Measurements from ENCODE around the gene FAM151A. TPM values are rescaled to one million over a fixed set of nuclear protein-coding genes. Genes with fewer than 3 reads are reported as not detected.

FAM151A gene
- total and polyA plus RNA-seq, 2 experiments from 2014 or later: 0.10 TPM; not detected in 1

GRCh38 chr1:54604572-54605370 is 18.6 kb downstream of the FAM151A start:
- no peak overlapping the region for H3K4me2 ChIP-seq
- Mint-ChIP-seq H3K27ac (no peak overlapping the region; the same call in 1 of the 2 replicates), H3K4me3 (no peak overlapping the region), H3K4me1 (peaks cover 13% of the 10 kb centered on the region), H3K9me3 (no peaks in the 10 kb centered on the region), H3K36me3 (ENCODE audit: low read depth) (no peaks in the 10 kb centered on the region), H3K27me3 (ENCODE audit: insufficient read depth, low read depth, poor library complexity) (peaks cover 8% of the 10 kb centered on the region)
- H3K27ac ChIP-seq (ENCODE audit: low read depth): no peak overlapping the region
- H3K36me3 ChIP-seq (ENCODE audit: insufficient read depth): no peaks in the 10 kb centered on the region
- no peaks in the 10 kb centered on the region for H3F3A ChIP-seq (replicated peaks; ENCODE audit: low read depth)
- no peaks in the 10 kb centered on the region for H3K27me3 ChIP-seq (ENCODE audit: insufficient read depth)
- no peak for DNase-seq (ENCODE audit: low spot score)
- ATAC-seq: no peak
- no peaks in the 10 kb centered on the region for H3K79me2 ChIP-seq (replicated peaks; ENCODE audit: insufficient read depth)
- TF ChIP-seq, protein P1, sequence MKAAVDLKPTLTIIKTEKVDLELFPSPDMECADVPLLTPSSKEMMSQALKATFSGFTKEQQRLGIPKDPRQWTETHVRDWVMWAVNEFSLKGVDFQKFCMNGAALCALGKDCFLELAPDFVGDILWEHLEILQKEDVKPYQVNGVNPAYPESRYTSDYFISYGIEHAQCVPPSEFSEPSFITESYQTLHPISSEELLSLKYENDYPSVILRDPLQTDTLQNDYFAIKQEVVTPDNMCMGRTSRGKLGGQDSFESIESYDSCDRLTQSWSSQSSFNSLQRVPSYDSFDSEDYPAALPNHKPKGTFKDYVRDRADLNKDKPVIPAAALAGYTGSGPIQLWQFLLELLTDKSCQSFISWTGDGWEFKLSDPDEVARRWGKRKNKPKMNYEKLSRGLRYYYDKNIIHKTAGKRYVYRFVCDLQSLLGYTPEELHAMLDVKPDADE (IDR thresholded peaks at IDR 0.05): no peak
- no peak for TF ChIP-seq NANOG (IDR thresholded peaks at IDR 0.05; ENCODE audit: borderline replicate concordance)
- no peak for TF ChIP-seq ZNF114 (CRISPR knock-in tag; IDR thresholded peaks at IDR 0.05)
- TF ChIP-seq EZH2 (IDR thresholded peaks at IDR 0.05; ENCODE audit: low read depth, unreplicated experiment): no peak
- no peak for TF ChIP-seq EZH2phosphoT487 (IDR thresholded peaks at IDR 0.05; ENCODE audit: unreplicated experiment)
- TF ChIP-seq, protein P2, sequence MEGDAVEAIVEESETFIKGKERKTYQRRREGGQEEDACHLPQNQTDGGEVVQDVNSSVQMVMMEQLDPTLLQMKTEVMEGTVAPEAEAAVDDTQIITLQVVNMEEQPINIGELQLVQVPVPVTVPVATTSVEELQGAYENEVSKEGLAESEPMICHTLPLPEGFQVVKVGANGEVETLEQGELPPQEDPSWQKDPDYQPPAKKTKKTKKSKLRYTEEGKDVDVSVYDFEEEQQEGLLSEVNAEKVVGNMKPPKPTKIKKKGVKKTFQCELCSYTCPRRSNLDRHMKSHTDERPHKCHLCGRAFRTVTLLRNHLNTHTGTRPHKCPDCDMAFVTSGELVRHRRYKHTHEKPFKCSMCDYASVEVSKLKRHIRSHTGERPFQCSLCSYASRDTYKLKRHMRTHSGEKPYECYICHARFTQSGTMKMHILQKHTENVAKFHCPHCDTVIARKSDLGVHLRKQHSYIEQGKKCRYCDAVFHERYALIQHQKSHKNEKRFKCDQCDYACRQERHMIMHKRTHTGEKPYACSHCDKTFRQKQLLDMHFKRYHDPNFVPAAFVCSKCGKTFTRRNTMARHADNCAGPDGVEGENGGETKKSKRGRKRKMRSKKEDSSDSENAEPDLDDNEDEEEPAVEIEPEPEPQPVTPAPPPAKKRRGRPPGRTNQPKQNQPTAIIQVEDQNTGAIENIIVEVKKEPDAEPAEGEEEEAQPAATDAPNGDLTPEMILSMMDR (conservative IDR thresholded peaks at IDR 0.05; ENCODE audit: low read depth in 2 of 2): no peak
- no peak for TF ChIP-seq JUNB (IDR thresholded peaks at IDR 0.05; ENCODE audit: unreplicated experiment)
- TF ChIP-seq POLR2AphosphoS5 (IDR thresholded peaks at IDR 0.05; ENCODE audit: low read depth): no peak
- TF ChIP-seq CREB1 (CRISPR knock-in tag; IDR thresholded peaks at IDR 0.05; ENCODE audit: low read depth): no peak
- no peak for TF ChIP-seq ZNF331 (CRISPR knock-in tag; IDR thresholded peaks at IDR 0.05; ENCODE audit: low read depth)
- TF ChIP-seq, protein P3, sequence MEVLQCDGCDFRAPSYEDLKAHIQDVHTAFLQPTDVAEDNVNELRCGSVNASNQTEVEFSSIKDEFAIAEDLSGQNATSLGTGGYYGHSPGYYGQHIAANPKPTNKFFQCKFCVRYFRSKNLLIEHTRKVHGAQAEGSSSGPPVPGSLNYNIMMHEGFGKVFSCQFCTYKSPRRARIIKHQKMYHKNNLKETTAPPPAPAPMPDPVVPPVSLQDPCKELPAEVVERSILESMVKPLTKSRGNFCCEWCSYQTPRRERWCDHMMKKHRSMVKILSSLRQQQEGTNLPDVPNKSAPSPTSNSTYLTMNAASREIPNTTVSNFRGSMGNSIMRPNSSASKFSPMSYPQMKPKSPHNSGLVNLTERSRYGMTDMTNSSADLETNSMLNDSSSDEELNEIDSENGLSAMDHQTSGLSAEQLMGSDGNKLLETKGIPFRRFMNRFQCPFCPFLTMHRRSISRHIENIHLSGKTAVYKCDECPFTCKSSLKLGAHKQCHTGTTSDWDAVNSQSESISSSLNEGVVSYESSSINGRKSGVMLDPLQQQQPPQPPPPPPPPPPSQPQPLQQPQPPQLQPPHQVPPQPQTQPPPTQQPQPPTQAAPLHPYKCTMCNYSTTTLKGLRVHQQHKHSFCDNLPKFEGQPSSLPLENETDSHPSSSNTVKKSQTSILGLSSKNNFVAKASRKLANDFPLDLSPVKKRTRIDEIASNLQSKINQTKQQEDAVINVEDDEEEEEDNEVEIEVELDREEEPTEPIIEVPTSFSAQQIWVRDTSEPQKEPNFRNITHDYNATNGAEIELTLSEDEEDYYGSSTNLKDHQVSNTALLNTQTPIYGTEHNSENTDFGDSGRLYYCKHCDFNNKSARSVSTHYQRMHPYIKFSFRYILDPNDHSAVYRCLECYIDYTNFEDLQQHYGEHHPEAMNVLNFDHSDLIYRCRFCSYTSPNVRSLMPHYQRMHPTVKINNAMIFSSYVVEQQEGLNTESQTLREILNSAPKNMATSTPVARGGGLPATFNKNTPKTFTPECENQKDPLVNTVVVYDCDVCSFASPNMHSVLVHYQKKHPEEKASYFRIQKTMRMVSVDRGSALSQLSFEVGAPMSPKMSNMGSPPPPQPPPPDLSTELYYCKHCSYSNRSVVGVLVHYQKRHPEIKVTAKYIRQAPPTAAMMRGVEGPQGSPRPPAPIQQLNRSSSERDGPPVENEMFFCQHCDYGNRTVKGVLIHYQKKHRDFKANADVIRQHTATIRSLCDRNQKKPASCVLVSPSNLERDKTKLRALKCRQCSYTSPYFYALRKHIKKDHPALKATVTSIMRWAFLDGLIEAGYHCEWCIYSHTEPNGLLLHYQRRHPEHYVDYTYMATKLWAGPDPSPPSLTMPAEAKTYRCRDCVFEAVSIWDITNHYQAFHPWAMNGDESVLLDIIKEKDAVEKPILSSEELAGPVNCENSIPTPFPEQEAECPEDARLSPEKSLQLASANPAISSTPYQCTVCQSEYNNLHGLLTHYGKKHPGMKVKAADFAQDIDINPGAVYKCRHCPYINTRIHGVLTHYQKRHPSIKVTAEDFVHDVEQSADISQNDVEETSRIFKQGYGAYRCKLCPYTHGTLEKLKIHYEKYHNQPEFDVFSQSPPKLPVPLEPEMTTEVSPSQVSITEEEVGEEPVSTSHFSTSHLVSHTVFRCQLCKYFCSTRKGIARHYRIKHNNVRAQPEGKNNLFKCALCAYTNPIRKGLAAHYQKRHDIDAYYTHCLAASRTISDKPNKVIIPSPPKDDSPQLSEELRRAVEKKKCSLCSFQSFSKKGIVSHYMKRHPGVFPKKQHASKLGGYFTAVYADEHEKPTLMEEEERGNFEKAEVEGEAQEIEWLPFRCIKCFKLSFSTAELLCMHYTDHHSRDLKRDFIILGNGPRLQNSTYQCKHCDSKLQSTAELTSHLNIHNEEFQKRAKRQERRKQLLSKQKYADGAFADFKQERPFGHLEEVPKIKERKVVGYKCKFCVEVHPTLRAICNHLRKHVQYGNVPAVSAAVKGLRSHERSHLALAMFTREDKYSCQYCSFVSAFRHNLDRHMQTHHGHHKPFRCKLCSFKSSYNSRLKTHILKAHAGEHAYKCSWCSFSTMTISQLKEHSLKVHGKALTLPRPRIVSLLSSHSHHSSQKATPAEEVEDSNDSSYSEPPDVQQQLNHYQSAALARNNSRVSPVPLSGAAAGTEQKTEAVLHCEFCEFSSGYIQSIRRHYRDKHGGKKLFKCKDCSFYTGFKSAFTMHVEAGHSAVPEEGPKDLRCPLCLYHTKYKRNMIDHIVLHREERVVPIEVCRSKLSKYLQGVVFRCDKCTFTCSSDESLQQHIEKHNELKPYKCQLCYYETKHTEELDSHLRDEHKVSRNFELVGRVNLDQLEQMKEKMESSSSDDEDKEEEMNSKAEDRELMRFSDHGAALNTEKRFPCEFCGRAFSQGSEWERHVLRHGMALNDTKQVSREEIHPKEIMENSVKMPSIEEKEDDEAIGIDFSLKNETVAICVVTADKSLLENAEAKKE (CRISPR knock-in tag; IDR thresholded peaks at IDR 0.05): no peak
- TF ChIP-seq STAT1 (IDR thresholded peaks at IDR 0.05; ENCODE audit: unreplicated experiment): no peak
- TF ChIP-seq, protein P4, sequence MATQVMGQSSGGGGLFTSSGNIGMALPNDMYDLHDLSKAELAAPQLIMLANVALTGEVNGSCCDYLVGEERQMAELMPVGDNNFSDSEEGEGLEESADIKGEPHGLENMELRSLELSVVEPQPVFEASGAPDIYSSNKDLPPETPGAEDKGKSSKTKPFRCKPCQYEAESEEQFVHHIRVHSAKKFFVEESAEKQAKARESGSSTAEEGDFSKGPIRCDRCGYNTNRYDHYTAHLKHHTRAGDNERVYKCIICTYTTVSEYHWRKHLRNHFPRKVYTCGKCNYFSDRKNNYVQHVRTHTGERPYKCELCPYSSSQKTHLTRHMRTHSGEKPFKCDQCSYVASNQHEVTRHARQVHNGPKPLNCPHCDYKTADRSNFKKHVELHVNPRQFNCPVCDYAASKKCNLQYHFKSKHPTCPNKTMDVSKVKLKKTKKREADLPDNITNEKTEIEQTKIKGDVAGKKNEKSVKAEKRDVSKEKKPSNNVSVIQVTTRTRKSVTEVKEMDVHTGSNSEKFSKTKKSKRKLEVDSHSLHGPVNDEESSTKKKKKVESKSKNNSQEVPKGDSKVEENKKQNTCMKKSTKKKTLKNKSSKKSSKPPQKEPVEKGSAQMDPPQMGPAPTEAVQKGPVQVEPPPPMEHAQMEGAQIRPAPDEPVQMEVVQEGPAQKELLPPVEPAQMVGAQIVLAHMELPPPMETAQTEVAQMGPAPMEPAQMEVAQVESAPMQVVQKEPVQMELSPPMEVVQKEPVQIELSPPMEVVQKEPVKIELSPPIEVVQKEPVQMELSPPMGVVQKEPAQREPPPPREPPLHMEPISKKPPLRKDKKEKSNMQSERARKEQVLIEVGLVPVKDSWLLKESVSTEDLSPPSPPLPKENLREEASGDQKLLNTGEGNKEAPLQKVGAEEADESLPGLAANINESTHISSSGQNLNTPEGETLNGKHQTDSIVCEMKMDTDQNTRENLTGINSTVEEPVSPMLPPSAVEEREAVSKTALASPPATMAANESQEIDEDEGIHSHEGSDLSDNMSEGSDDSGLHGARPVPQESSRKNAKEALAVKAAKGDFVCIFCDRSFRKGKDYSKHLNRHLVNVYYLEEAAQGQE (IDR thresholded peaks at IDR 0.05; ENCODE audit: unreplicated experiment): no peak
- no peak overlapping the region for H2AFZ ChIP-seq
- no peak overlapping the region for H3K4me3 ChIP-seq
- H3K9me2 ChIP-seq (ENCODE audit: insufficient read depth): no peaks in the 10 kb centered on the region
- no peaks in the 10 kb centered on the region for H4K20me1 ChIP-seq (replicated peaks; ENCODE audit: insufficient read depth)
- H3K4me1 ChIP-seq (ENCODE audit: insufficient read depth): no peaks in the 10 kb centered on the region

All from GM23338 (cell line).